BE2C (cell line): Measurements from ENCODE around the gene SEC14L1.
"Not testable (repeated sequence)": the region's sequence is repeated elsewhere in the genome, so short reads cannot be mapped to it uniquely, and the experiment has no call there.

Experiments
- DNase-seq: peaks from one replicate; pipeline ENCODE4 v3.0.0-alpha.2; 2020
- H3K27me3 ChIP-seq: fragments of 250-450 bp; sonication (Bioruptor Pico); 2 replicates; pipeline ENCODE4 v1.5.1; 2020; ENCODE audit warnings: mild to moderate bottlenecking
- H3K36me3 ChIP-seq: fragments of 250-450 bp; sonication (Bioruptor Pico); 2 replicates; pipeline ENCODE4 v1.5.1; 2020; ENCODE audit warnings: mild to moderate bottlenecking
- H3K4me1 ChIP-seq: fragments of 250-450 bp; sonication (Bioruptor Pico); 2 replicates; pipeline ENCODE4 v1.5.1; 2020
- H3K4me3 ChIP-seq: 2 replicates; pipeline ENCODE4 v1.5.1; 2011; ENCODE audit warnings: low read depth, low read length
- H3K9me3 ChIP-seq: fragments of 250-450 bp; sonication (Bioruptor Pico); 2 replicates; pipeline ENCODE4 v1.5.1; 2020
- TF ChIP-seq, protein P1 (sequence below): IDR thresholded peaks from 2 replicates; pipeline ENCODE4 v1.5.1; 2012; ENCODE audit warnings: mild to moderate bottlenecking, low read depth, low read length

The SEC14L1 gene

DNA sequence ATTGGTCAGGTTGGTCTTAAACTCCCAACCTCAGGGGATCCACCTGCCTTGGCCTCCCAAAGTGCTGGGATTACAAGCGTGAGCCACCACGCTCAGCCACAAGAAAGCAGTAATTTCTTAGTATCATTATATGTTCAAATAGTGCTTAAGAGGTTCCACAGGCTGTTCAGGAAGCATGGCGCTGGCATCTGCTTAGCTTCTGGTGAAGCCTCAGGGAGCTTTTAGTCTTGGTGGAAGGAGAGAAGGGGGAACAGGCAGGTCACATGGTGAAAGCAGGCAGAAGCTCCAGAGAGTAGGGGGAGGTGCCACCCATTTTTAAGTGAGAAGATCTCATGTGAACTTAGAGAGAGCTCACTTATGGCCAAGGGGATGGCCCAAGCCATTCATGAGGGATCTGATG is 3.7 kb upstream of the SEC14L1 start:
- Histone ChIP-seq H3K4me3 (no peak overlapping the region), H3K9me3 (no peaks in the 10 kb centered on the region; the same call in 1 of the 2 replicates), H3K36me3 (no peaks in the 10 kb centered on the region; the same call in 1 of the 2 replicates), H3K27me3 (no peaks in the 10 kb centered on the region), H3K4me1 (peaks cover 21% of the 10 kb centered on the region)
- TF ChIP-seq, protein P1, sequence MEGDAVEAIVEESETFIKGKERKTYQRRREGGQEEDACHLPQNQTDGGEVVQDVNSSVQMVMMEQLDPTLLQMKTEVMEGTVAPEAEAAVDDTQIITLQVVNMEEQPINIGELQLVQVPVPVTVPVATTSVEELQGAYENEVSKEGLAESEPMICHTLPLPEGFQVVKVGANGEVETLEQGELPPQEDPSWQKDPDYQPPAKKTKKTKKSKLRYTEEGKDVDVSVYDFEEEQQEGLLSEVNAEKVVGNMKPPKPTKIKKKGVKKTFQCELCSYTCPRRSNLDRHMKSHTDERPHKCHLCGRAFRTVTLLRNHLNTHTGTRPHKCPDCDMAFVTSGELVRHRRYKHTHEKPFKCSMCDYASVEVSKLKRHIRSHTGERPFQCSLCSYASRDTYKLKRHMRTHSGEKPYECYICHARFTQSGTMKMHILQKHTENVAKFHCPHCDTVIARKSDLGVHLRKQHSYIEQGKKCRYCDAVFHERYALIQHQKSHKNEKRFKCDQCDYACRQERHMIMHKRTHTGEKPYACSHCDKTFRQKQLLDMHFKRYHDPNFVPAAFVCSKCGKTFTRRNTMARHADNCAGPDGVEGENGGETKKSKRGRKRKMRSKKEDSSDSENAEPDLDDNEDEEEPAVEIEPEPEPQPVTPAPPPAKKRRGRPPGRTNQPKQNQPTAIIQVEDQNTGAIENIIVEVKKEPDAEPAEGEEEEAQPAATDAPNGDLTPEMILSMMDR: no peak
- DNase-seq: no peak

- peaks cover 15% of the 10 kb centered on the region for H3K4me1 ChIP-seq
- H3K4me3 ChIP-seq, H3K9me3 ChIP-seq, DNase-seq, H3K36me3 ChIP-seq, H3K27me3 ChIP-seq: not testable (repeated sequence)
Observed at GRCh38 chr17:77137886-77138285, 2.9 kb upstream of the SEC14L1 start.

DNA sequence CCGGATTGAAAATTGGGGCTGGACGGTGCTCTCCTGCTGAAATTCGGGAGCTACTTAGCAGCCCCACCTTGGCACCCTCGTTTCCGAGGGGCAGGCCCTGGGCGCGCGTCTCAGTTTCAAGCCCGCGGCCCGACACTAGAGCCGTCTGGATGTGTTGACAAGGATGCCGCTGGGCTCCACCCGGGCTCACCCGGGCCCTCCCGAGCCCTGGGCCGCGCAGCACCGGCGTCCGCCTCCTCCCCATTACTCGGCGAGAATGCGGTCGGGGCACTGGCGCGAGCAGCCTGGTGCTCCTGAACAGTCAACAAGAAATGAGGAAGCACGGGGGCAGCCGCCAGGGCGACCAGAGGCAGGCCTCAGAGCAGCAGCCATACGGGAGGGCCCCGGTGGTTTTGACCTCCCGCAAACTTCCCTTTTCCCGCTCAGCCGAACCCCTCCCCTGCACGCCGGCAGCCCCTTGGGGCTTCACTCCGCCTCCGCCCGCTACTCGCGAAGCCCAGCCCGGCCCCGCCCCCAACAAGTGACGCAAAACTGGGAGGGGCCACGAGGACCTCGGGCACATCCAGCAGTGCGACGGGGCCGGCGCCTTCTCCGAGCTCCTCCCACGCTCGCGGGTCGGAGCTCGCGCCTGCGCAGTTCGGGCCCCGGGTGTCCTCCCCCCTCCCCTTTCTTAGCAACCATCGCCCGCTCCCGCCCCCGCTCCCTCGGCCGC is 447 bp upstream of the SEC14L1 start:
- peak; percentile 100 for DNase-seq
- Histone ChIP-seq H3K4me1 (peaks cover 10% of the 10 kb centered on the region), H3K36me3 (peaks cover 11% of the 10 kb centered on the region), H3K9me3 (no peaks in the 10 kb centered on the region; the same call in 1 of the 2 replicates), H3K27me3 (no peaks in the 10 kb centered on the region), H3K4me3 (peak overlapping the region; percentile 62)
- TF ChIP-seq, protein P1: no peak

GRCh38 chr17:77141846-77142449 is 1.2 kb downstream of the SEC14L1 start:
- peaks cover 14% of the 10 kb centered on the region for H3K36me3 ChIP-seq
- no peak for DNase-seq
- TF ChIP-seq, protein P1: no peak

DNA sequence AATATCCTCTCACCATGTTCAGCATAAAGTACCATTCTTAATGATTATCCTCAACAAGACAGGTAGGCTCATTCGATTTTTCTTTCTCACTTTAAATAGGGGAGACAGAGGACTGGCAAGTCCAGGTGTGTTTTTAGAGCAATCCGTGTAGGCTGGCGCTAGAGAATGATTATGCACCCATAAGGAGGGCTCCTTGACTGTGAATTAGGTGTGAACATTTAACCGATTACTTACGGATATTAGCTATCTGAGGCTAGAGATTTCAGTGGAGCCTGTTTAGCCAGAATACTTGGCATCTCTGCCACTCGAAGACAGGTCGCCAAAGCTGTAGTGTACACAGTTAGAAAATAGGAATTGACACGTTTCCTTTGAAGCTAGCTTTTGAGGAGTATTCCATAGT is 1.9 kb downstream of the SEC14L1 start:
- no peak overlapping the region for H3K4me3 ChIP-seq
- no peak for DNase-seq
- TF ChIP-seq, protein P1: no peak
- H3K4me1 ChIP-seq: peaks cover 19% of the 10 kb centered on the region
- H3K27me3 ChIP-seq: no peaks in the 10 kb centered on the region
- no peaks in the 10 kb centered on the region; the same call in 1 of the 2 replicates for H3K9me3 ChIP-seq
- H3K36me3 ChIP-seq: peaks cover 14% of the 10 kb centered on the region

More at GRCh38 chr17:77141846-77142449, 1.2 kb downstream of the SEC14L1 start:
- H3K4me1 ChIP-seq: peaks cover 19% of the 10 kb centered on the region
- peak overlapping the region; percentile 82 for H3K4me3 ChIP-seq
- no peaks in the 10 kb centered on the region; the same call in 1 of the 2 replicates for H3K9me3 ChIP-seq
- no peaks in the 10 kb centered on the region for H3K27me3 ChIP-seq

DNA sequence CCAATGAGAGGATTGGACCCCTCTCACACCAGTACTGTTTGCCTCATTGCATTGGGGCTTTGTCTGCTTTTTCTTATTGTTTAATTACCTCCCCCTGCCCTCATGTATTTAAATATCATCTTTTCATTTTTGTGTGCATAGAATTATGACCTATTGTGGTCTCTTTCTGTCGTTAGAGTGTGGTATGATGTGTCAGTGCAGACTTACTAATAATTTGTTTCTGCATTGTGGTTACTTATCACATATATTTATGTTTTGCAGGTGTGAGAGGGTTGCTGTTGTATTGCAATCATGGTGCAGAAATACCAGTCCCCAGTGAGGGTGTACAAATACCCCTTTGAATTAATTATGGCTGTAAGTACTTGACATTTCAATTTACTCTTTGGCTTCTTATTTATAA is 2.5 kb downstream of the SEC14L1 start:
- H3K4me3 ChIP-seq: no peak overlapping the region
- peaks cover 19% of the 10 kb centered on the region for H3K4me1 ChIP-seq
- no peaks in the 10 kb centered on the region for H3K9me3 ChIP-seq
- TF ChIP-seq, protein P1: no peak
- H3K27me3 ChIP-seq: no peaks in the 10 kb centered on the region
- no peak for DNase-seq
- peaks cover 14% of the 10 kb centered on the region for H3K36me3 ChIP-seq
